H7 (cell line): ENCODE data around the gene TNPO1. TPM values are rescaled to one million over a fixed set of nuclear protein-coding genes. Genes with fewer than 3 reads are reported as not detected.
"Not testable (repeated sequence)": the region's sequence is repeated elsewhere in the genome, so short reads cannot be mapped to it uniquely, and the experiment has no call there.

Source experiments
- DNase-seq: peaks from one replicate; pipeline ENCODE4 v3.0.0; 2012
- H3K27me3 ChIP-seq: 2 replicates; pipeline ENCODE4 v1.6.0; 2011; ENCODE audit warnings: mild to moderate bottlenecking, low read length; ENCODE audit not compliant: control insufficient read depth, insufficient read depth
- H3K36me3 ChIP-seq: replicated peaks from 2 replicates; pipeline ENCODE4 v1.5.1; 2011; ENCODE audit warnings: low read length; ENCODE audit not compliant: control insufficient read depth, insufficient read depth
- H3K4me3 ChIP-seq: 2 replicates; pipeline ENCODE4 v1.5.1; 2011; ENCODE audit warnings: low read depth, mild to moderate bottlenecking, control low read depth, low read length, moderate library complexity; ENCODE audit not compliant: insufficient read depth
- total RNA-seq: library from RNA; depleted of rRNA; stranded (reverse); fragments of >200 nt; shearing (Covaris generic); gene quantifications from 2 replicates; pipeline ENCODE4 v1.2.3, GENCODE V29; 2014

Gene TNPO1
- total RNA-seq, 1 experiment from 2014 or later = 181 TPM

DNA sequence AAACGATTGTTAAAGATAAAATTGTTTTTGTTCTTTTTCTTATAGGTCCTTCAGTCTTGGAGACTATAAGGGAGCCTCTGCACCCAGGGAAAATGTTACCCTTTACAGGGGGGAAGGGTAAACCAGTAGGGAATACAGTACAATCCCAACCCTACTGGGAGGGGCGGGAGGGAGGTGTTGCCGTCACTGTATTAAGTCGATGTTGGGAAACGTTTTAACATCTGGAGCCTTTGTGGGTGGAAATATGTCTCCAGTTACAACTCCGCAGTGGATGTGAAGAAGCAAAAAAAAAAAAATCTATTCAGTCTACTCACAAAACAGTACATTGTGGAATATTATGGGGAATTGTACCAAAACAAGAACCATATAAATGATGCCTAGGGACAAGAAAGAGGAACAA is 92.2 kb downstream of the TNPO1 start:
- no peak overlapping the region for H3K4me3 ChIP-seq
- H3K27me3 ChIP-seq = no peaks in the 10 kb centered on the region
- DNase-seq = no peak
- H3K36me3 ChIP-seq = peaks cover 6% of the 10 kb centered on the region

DNA sequence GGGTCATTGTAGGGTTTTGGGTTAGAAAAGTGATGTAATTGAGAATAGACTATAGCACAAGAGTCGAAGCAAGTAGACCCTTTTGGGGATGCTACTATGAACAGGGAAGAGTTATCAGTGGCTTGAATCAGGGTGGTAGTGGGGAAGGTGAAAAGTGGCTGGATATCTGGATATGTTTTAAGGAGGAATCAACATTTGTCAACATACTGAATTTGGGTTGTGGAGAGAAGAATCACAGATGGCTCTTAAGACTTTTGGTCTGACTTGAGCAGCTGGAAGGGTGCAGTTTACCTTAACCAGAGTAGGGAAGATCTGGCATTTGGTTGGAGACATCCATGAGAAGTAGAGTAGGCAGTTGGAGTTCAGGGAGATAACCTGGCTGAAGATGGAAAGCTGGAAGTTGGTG is 100.9 kb downstream of the TNPO1 start:
- H3K27me3 ChIP-seq = no peaks in the 10 kb centered on the region
- H3K4me3 ChIP-seq = no peak overlapping the region
- no peaks in the 10 kb centered on the region for H3K36me3 ChIP-seq
- DNase-seq = no peak

DNA sequence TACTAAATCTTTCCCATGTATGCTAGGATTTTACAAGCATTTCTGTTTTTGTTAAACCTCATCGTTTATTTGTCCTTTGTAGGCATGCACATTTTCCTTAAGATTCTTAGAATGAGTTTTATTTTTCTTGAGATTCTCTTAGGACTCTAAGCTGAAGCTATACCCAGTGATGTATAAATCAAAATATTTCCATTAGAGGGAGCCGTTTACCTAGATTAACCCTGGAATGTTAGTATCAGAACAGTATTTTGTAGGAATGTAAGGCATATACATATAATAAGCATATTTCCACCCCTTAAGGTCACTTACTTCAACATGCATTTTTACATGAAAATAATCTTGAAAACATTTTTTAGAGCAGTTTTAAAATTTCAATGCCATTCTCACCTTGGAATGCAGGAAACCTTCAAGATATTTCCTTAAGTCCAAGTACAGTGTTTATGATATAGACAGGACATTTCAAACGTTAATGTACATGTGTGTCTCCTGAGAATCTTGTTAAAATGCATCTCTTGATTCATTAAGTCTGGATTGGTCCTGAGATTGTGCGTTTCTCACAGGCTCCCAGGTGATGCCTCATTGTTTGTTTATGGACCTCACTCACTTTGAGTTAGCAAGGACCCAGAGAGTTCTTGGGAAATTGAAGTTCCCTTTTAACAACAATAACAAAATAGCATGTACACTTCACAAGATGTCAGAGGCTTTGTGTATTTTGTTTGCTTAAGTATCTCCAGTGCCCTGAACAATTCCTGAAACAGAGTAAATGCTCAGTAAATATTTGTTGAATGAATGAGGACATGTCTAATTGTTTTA is 104.4 kb downstream of the TNPO1 start:
- no peak overlapping the region for H3K4me3 ChIP-seq
- H3K27me3 ChIP-seq = no peaks in the 10 kb centered on the region
- H3K36me3 ChIP-seq = no peaks in the 10 kb centered on the region
- no peak for DNase-seq

DNA sequence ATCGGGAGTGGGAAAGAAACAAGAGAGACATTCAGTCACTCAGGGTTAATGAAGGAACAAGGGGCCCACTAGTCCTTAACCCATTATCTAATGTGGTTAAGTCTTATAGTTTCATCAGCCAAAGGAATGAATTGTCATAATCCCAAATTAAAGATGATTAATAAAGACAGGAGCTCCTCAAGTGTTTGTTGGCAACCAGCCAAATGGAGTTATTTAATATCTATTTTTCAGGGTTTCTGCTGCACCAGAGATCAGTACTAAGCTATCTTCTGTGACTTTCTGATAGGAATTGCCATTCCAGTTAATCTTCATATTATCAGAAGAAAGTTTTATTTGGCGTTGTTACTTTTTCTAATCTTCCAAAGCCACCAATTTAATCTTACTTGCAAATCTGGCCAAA is 105.4 kb downstream of the TNPO1 start:
- Histone ChIP-seq H3K27me3 (no peaks in the 10 kb centered on the region), H3K36me3 (no peaks in the 10 kb centered on the region), H3K4me3 (no peak overlapping the region)
- no peak for DNase-seq

DNA sequence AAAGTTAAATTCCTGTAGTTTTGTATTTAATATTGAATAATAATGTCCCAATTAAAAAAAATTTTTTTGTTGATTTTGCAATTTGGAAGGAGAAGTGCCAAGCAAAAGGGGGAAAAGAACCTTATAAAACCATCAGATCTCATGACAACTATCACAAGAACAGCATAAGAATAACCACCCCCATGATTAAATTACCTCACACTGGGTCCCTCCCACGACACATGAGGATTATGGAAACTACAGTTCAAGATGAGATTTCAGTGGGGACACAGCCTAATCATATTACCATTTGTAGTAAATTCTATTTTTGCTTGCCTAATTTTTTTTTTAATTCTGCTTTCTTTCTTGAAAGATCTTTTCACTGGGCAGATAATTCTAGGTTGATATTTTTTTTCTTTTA is 106.0 kb downstream of the TNPO1 start:
- DNase-seq = no peak
- Histone ChIP-seq H3K4me3 (no peak overlapping the region), H3K36me3 (no peaks in the 10 kb centered on the region), H3K27me3 (no peaks in the 10 kb centered on the region)

DNA sequence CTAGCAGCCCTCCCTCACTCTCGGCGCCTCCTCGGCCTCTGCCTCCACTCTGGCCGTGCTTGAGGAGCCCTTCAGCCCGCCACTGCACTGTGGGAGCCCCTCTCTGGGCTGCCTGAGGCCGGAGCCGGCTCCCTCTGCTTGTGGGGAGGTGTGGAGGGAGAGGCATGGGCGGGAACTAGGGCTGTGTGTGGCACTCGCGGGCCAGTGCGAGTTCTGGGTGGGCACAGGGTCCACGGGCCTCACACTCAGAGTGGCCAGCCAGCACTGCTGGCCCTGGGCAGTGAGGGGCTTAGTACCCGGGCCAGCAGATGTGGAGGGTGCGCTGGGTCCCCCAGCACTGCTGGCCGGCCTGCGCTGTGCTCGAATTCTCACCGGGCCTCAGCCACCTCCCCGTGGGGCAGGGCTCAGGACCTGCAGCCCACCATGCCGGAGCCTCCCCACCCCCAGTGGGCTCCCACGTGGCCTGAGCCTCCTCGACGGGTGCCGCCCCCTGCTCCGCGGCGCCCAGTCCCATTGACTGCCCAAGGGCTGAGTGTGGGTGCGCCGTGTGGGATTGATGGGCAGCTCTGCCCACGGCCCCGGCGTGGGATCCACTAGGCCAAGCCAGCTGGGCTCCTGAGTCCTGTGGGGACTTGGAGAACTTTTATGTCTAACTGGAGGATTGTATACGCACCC is 109.0 kb downstream of the TNPO1 start:
- Histone ChIP-seq H3K36me3 (no peaks in the 10 kb centered on the region), H3K27me3 (no peaks in the 10 kb centered on the region), H3K4me3 (no peak overlapping the region)
- no peak for DNase-seq

DNA sequence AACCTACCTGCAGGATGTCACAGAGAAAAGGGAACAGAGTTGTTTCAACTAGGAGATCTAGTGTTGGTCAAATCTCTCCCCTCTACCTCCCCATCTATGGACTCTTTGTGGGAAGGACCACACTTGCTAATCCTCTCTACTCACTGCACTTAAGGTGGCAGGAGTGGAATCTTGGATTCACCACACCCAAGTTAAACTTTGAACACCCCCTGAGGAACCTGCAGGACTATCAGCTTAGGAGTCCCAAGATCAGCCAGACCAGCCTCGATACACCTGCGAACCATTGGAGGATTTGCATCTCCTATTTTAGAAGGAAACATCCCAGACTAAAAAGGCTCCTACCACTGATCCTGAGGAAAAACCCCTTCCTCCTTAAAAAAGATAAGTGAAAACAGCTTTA is 116.2 kb downstream of the TNPO1 start:
- not testable (repeated sequence) for H3K4me3 ChIP-seq, H3K27me3 ChIP-seq, DNase-seq, H3K36me3 ChIP-seq

DNA sequence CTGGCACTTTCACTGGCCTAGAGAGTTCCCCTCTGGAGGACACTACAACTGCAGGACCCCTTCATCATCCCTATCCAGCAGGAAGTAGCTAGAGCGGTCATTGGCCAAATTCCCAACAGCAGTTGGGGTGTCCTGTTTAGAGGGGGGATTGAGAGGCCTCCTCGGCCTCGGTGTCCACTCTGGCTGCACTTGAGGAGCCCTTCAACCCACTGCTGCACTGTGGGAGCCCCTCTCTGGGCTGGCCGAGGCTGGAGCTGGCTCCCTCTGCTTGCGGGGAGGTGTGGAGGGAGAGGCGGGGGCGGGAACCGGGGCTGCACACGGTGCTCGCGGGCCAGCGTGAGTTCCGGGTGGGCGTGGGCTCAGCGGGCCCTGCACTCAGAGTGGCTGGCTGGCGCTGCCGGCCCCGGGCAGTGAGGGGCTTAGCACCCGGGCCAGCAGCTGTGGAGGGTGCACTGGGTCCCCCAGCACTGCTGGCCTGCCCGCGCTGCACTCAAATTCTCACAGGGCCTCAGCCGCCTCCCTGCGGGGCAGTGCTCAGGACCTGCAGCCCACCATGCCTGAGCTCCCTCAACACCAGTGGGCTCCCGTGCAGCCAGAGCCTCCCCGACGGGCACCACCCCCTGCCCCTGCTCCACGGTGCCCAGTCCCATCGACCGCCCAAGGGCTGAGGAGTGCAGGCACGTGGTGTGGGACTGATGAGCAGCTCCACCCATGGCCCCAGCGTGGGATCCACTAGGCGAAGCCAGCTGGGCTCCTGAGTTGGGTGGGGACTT is 118.7 kb downstream of the TNPO1 start:
- H3K27me3 ChIP-seq, H3K4me3 ChIP-seq, H3K36me3 ChIP-seq, DNase-seq: not testable (repeated sequence)

DNA sequence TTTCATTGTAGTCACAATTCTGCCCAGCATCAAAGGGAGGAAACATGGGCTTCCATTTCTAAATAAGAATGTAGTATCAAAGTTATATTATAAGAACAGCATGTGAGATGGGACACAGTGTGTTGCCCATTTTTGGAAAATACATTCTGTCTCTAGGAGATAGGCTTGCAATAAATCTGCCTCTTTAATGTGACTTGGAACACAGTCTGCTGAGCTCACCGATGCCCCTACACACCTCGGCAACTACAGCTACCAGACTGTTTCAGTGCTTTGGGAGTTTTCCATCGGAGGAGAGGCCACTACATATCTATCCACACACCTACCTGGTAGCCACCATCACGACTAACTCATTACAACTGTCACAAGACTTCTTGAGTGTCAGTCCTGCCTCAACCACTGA is 120.4 kb downstream of the TNPO1 start:
- Histone ChIP-seq H3K27me3 (no peaks in the 10 kb centered on the region), H3K4me3 (no peak overlapping the region), H3K36me3 (no peaks in the 10 kb centered on the region)
- DNase-seq = no peak

DNA sequence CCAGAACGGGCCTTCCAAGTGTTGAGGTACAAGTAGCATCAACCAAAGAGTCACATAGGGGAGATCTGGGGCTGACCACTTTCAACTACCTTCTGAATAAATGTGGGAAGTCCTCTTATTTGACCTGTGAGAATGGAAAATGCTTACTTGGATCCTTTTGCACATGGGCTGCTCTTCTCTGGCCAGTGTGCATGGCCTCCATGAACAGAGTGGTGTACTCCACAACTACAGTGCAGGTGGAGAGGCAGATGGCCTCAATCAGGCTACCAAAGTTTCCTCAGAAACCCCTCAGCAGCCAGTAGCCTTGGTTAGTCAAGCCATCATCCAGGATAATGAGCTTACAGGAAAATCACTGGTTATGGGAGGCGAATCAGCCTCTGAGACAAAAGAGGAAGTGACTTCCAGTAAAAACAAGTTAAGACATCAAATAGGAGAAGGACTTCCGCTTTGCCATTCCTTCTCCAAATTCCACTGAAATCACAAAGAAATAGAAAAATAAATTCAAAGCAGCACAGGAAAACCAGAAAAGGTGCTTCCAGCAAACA is 121.1 kb downstream of the TNPO1 start:
- H3K36me3 ChIP-seq = no peaks in the 10 kb centered on the region
- no peak for DNase-seq
- H3K27me3 ChIP-seq = no peaks in the 10 kb centered on the region
- H3K4me3 ChIP-seq = no peak overlapping the region

DNA sequence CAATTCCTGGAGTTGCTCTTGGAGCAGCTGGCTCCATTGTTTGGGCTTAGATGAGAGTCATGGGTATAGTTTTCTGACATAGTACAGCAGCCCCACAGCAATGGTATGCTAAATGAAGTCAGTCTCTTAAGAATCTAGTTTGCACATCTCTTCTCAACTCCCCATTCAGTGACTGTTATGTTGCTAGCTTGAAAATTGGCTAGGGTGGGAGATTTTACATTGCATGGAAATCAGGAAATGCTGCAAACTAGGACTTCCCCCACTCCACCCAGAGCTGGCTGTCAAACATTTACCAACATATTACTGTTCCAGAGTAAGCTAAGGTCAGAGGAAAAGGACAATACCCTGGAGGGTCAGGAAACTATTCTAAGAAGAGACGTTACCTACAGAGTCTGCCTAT is 121.7 kb downstream of the TNPO1 start:
- no peak for DNase-seq

DNA sequence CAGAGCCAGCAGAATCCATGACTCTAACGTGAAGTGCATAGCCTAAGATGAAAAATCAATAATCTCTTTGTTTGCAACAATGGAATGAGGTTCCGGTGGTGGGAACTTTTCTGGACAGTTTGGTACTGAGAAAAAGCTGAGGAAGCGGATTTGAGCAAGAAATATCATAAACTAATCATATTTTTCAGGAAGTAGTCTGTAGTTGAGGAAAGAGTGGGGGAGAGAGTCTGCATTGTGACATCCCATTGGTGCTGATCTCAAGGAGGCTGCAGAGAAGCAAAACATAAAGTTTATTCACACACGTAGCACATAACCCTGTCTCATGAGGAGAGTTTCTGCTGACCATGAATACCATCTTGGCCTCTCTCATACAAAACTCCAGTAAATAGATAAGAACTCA is 123.6 kb downstream of the TNPO1 start:
- Histone ChIP-seq H3K36me3 (no peaks in the 10 kb centered on the region), H3K27me3 (no peaks in the 10 kb centered on the region), H3K4me3 (no peak overlapping the region)
- DNase-seq = no peak

More for the DNA sequence above, 121.7 kb downstream of the TNPO1 start:
- Histone ChIP-seq H3K4me3 (no peak overlapping the region), H3K27me3 (no peaks in the 10 kb centered on the region), H3K36me3 (no peaks in the 10 kb centered on the region)

DNA sequence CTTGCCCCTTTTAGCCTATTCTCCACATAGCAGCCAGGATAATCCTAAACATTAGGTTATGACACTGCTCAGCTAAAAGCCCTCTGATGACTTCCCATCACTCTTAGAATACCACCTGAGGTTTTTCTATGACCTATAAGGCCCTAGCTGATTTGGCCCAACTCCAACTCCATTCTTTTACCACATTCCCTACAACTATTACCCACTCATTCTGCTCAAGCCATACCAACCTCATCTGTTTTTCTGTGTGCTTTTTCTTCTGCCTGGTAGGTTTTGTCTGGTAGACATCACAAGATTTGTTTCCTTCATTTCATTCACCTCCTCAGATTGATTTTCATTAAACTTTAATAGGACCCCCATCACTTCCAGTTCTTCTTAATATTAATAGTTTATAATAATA is 126.8 kb downstream of the TNPO1 start:
- H3K4me3 ChIP-seq = no peak overlapping the region
- no peaks in the 10 kb centered on the region for H3K27me3 ChIP-seq
- H3K36me3 ChIP-seq = no peaks in the 10 kb centered on the region
- DNase-seq = no peak

DNA sequence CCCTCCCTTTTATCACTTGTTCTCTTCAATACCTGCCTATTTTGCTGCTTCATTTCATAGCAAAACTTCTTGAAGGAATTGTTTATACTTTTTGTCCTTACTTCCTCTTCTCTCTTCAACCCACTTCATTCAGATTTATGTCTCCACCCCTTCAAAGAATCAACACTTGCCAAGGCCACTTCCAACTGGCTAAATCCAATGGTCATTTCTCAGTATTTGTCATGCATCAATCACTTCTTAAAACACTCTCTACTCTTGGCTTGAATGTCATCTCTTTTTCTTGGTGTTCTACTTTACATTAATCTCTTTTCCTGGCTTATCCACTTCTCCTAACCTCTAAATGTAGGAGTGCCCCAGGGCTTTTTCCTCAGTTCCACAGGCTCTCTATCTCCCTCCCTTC is 131.0 kb downstream of the TNPO1 start:
- Histone ChIP-seq H3K4me3 (no peak overlapping the region), H3K36me3 (no peaks in the 10 kb centered on the region), H3K27me3 (no peaks in the 10 kb centered on the region)
- DNase-seq = no peak

DNA sequence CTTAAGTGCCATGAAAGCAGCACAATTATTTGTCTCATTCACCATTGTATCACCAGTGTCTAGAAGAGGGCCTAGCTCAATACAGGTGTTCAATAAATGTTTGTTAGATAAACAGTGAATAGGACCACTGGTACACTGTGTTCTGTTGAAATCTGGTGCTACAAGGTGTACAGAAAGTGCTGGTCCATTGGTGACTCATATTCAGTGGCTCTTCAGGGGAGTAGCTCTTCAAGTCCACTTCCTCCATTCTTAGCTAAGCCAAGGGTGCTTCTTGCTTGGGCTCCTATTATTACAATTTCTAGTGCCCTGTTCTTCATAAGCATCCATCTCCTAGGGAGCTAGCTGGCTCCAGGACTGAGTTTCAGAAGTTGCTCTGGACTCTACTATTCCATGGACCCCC is 133.0 kb downstream of the TNPO1 start:
- Histone ChIP-seq H3K36me3 (no peaks in the 10 kb centered on the region), H3K4me3 (no peak overlapping the region), H3K27me3 (no peaks in the 10 kb centered on the region)
- no peak for DNase-seq
